HEK293T (cell line): ENCODE data around the gene UPP2.

Experiments used
- CTCF ChIA-PET: fragments of 350-600 bp; formaldehyde crosslinking; extraction: SDS; loops from one replicate; lab custom pipeline; 2021; ENCODE audit warnings: antibody characterized with exemption, inconsistent platforms; lab: Yijun Ruan, JAX
- POLR2A ChIA-PET: fragments of 350-600 bp; formaldehyde crosslinking; extraction: SDS; loops from one replicate; lab custom pipeline; 2020; ENCODE audit warnings: antibody characterized with exemption, inconsistent platforms; lab: Yijun Ruan, JAX
- DNase-seq: peaks from one replicate; pipeline ENCODE4 v3.0.0; 2012; ENCODE audit warnings: mixed read lengths; ENCODE audit errors: extremely low spot score
- ARNT ChIP-seq: fragments of 450-650 bp; IDR thresholded peaks from 2 replicates; pipeline ENCODE4 v1.6.1; 2017; ENCODE audit warnings: mild to moderate bottlenecking
- BHLHE40 ChIP-seq: fragments of 450-650 bp; IDR thresholded peaks from 2 replicates; pipeline ENCODE4 v1.6.1; 2016; ENCODE audit warnings: mild to moderate bottlenecking, moderate library complexity, borderline replicate concordance
- CTBP1 ChIP-seq: fragments of 450-650 bp; IDR thresholded peaks from 2 replicates; pipeline ENCODE4 v1.6.1; 2016; ENCODE audit warnings: borderline replicate concordance
- ELF4 ChIP-seq: fragments of 450-650 bp; IDR thresholded peaks from 2 replicates; pipeline ENCODE4 v1.6.1; 2017; ENCODE audit warnings: antibody characterized with exemption
- FOXA1 ChIP-seq: fragments of 450-650 bp; IDR thresholded peaks from 2 replicates; pipeline ENCODE4 v1.6.1; 2016; ENCODE audit warnings: mild to moderate bottlenecking
- FOXK2 ChIP-seq: fragments of 450-650 bp; IDR thresholded peaks from 2 replicates; pipeline ENCODE4 v1.6.1; 2016; ENCODE audit warnings: mild to moderate bottlenecking
- FOXM1 ChIP-seq: fragments of 450-650 bp; IDR thresholded peaks from 2 replicates; pipeline ENCODE4 v1.6.1; 2017; ENCODE audit warnings: mild to moderate bottlenecking, borderline replicate concordance
- HDGF ChIP-seq: fragments of 450-650 bp; IDR thresholded peaks from 2 replicates; pipeline ENCODE4 v1.6.1; 2017; ENCODE audit warnings: antibody characterized with exemption, borderline replicate concordance
- L3MBTL2 ChIP-seq: fragments of 450-650 bp; conservative IDR thresholded peaks from 2 replicates; pipeline ENCODE4 v1.6.1; 2016; ENCODE audit warnings: mild to moderate bottlenecking
- LEF1 ChIP-seq: fragments of 450-650 bp; IDR thresholded peaks from 2 replicates; pipeline ENCODE4 v1.6.1; 2017; ENCODE audit warnings: mild to moderate bottlenecking, borderline replicate concordance
- NFRKB ChIP-seq: fragments of 450-650 bp; IDR thresholded peaks from 2 replicates; pipeline ENCODE4 v1.6.1; 2016; ENCODE audit warnings: mild to moderate bottlenecking, moderate library complexity
- SP1 ChIP-seq: fragments of 450-650 bp; IDR thresholded peaks from 2 replicates; pipeline ENCODE4 v1.6.1; 2017
- SUZ12 ChIP-seq: fragments of 450-650 bp; IDR thresholded peaks from 2 replicates; pipeline ENCODE4 v1.6.1; 2016; ENCODE audit warnings: mild to moderate bottlenecking
- TARDBP ChIP-seq: fragments of 450-650 bp; IDR thresholded peaks from 2 replicates; pipeline ENCODE4 v1.6.1; 2016
- ZNF384 ChIP-seq: fragments of 450-650 bp; IDR thresholded peaks from 2 replicates; pipeline ENCODE4 v1.6.1; 2016
- TF ChIP-seq, protein P1 (sequence below): fragments of 450-650 bp; IDR thresholded peaks from 2 replicates; pipeline ENCODE4 v1.6.1; 2016

The UPP2 gene

DNA sequence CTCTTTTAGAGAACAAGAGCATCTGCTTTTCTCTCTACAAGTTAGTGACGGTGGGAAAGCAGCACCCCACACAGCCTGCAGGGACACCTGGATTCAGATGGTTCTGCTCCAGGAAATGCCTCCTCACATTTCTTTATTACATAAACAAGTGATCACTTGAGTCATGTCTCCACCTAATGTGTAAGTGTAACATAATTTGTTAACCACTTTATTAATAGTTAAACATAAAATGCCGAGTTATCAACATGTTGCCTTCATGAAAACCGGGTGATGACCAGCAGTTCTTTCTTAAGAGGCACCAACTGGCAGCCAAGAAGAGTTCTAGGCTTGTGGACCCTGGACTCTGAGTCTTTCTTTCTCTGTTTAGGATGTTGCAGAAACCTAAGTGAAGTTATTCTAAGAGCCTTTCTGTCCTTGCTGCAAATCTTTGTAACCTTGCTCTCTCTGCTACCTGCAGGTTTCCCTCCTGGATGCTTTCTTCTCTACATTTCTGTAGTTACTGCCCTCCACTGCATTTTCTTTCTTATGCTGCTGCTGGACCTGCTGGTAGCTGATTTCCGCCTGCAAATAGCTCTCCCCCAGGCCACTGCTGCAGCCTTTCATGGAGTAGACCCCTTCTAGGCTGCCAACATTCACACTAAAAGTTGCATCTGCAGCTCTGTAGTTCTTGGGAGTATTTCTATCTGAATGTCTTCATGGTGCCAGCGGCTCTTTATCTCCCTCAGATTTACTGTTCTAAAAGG lies 24.3 kb downstream of the UPP2 start:
- CTCF ChIA-PET: no interaction called here
- POLR2A ChIA-PET: no interaction called here
- no peak for TF ChIP-seq FOXA1
- no peak for TF ChIP-seq ARNT
- DNase-seq: no peak

DNA sequence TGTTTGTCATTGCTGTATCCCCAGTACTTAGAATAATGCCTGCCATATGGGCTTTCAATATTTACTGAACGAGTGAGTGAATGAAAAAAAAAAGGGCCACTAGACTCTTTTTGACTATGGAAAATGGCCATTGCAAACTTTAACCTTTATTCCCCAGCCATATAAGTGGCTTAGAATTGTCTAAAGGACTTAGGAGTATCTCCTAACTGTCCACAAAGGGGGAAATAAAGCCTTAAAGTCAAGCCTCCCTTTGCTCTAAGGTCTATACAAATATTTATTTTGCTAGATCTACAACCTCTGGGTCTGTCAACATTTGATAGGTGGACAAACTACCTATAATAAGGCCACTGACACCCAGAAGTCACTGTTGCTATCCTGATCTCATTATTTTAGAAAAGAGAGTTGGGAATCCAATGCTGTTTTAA lies 25.7 kb downstream of the UPP2 start:
- no peak for DNase-seq
- POLR2A ChIA-PET: no interaction called here
- CTCF ChIA-PET: no interaction called here
- TF ChIP-seq BHLHE40 (no peak), CTBP1 (no peak), TARDBP (no peak), LEF1 (no peak), FOXM1 (no peak), ZNF384 (no peak), SP1 (no peak)
- TF ChIP-seq, protein P1, sequence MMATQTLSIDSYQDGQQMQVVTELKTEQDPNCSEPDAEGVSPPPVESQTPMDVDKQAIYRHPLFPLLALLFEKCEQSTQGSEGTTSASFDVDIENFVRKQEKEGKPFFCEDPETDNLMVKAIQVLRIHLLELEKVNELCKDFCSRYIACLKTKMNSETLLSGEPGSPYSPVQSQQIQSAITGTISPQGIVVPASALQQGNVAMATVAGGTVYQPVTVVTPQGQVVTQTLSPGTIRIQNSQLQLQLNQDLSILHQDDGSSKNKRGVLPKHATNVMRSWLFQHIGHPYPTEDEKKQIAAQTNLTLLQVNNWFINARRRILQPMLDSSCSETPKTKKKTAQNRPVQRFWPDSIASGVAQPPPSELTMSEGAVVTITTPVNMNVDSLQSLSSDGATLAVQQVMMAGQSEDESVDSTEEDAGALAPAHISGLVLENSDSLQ: no peak

- no peak for TF ChIP-seq CTBP1
- ChIA-PET POLR2A (no interaction called here), CTCF (no interaction called here)
- no peak for DNase-seq
These were observed 26.7 kb downstream of the UPP2 start for GRCh38 chr2:158128168-158128973.

- ChIA-PET POLR2A (no interaction called here), CTCF (interaction anchor here (0.7 kb wide), 1 partner anchor 105 kb away, joined by 3 read pairs; no protein-coding TSS in a partner anchor)
- TF ChIP-seq HDGF: no peak
- no peak for TF ChIP-seq SP1
- TF ChIP-seq FOXK2: no peak
- TF ChIP-seq TARDBP: no peak
- no peak for DNase-seq
These were observed 27.4 kb downstream of the UPP2 start for GRCh38 chr2:158129037-158129436.

GRCh38 chr2:158130832-158131473 lies 29.3 kb downstream of the UPP2 start:
- POLR2A ChIA-PET: no interaction called here
- TF ChIP-seq TARDBP (no peak), ARNT (no peak), FOXA1 (no peak), L3MBTL2 (no peak), SP1 (no peak), HDGF (no peak), CTBP1 (no peak), BHLHE40 (no peak), LEF1 (no peak), ZNF384 (no peak)
- CTCF ChIA-PET: no interaction called here
- no peak for DNase-seq

DNA sequence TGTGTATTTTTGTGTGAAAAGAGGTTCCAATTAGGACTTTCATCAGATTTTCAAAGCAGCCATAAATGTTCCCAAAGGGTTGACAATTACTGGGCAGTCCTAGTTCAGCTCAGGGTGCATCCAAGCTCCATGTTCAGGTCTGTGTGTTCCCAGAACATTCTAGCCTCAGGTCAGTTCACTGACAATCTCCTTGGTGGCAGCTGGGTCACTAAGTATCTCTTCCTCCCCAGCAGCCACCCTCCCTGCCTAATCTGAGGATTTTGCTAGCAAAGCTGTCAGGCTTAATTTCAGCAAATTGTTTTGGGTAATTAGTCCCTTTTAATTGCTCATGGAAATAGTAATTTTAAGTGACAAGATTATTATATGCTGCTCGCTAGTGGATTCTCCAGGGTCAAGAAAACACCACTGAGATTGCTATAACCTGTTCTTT lies 29.8 kb downstream of the UPP2 start:
- DNase-seq: no peak
- POLR2A ChIA-PET: no interaction called here
- TF ChIP-seq BHLHE40 (no peak), CTBP1 (no peak), LEF1 (no peak), L3MBTL2 (no peak), NFRKB (no peak), FOXK2 (no peak), ELF4 (no peak), SP1 (no peak)
- CTCF ChIA-PET: no interaction called here

GRCh38 chr2:158131919-158132566 lies 30.4 kb downstream of the UPP2 start:
- ChIA-PET CTCF (no interaction called here), POLR2A (no interaction called here)
- TF ChIP-seq HDGF: no peak
- TF ChIP-seq NFRKB: no peak
- no peak for TF ChIP-seq ZNF384
- no peak for TF ChIP-seq FOXM1
- no peak for TF ChIP-seq LEF1
- no peak for TF ChIP-seq FOXK2
- TF ChIP-seq BHLHE40: no peak
- no peak for TF ChIP-seq L3MBTL2
- no peak for TF ChIP-seq SUZ12
- TF ChIP-seq ARNT: no peak
- TF ChIP-seq TARDBP: no peak
- no peak for DNase-seq
